A549 treated with RU486 at 1 μM for 4 hours (cell line): ENCODE measurements around the gene IGSF8. TPM values are rescaled to one million over a fixed set of nuclear protein-coding genes. Genes with fewer than 3 reads are reported as not detected.

ENCODE experiments used
- total RNA-seq: library from RNA; stranded (reverse); fragments of 200-300 nt; extraction: Qiagen RNA extraction; gene quantifications from 5 replicates; pipeline ENCODE4 v1.2.3, GENCODE V29; 2022; ENCODE audit warnings: low read depth

IGSF8 gene, protein sequence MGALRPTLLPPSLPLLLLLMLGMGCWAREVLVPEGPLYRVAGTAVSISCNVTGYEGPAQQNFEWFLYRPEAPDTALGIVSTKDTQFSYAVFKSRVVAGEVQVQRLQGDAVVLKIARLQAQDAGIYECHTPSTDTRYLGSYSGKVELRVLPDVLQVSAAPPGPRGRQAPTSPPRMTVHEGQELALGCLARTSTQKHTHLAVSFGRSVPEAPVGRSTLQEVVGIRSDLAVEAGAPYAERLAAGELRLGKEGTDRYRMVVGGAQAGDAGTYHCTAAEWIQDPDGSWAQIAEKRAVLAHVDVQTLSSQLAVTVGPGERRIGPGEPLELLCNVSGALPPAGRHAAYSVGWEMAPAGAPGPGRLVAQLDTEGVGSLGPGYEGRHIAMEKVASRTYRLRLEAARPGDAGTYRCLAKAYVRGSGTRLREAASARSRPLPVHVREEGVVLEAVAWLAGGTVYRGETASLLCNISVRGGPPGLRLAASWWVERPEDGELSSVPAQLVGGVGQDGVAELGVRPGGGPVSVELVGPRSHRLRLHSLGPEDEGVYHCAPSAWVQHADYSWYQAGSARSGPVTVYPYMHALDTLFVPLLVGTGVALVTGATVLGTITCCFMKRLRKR
- 5.6 to 10.4 TPM (median 8.4 TPM) in 5 replicates for total RNA-seq

DNA sequence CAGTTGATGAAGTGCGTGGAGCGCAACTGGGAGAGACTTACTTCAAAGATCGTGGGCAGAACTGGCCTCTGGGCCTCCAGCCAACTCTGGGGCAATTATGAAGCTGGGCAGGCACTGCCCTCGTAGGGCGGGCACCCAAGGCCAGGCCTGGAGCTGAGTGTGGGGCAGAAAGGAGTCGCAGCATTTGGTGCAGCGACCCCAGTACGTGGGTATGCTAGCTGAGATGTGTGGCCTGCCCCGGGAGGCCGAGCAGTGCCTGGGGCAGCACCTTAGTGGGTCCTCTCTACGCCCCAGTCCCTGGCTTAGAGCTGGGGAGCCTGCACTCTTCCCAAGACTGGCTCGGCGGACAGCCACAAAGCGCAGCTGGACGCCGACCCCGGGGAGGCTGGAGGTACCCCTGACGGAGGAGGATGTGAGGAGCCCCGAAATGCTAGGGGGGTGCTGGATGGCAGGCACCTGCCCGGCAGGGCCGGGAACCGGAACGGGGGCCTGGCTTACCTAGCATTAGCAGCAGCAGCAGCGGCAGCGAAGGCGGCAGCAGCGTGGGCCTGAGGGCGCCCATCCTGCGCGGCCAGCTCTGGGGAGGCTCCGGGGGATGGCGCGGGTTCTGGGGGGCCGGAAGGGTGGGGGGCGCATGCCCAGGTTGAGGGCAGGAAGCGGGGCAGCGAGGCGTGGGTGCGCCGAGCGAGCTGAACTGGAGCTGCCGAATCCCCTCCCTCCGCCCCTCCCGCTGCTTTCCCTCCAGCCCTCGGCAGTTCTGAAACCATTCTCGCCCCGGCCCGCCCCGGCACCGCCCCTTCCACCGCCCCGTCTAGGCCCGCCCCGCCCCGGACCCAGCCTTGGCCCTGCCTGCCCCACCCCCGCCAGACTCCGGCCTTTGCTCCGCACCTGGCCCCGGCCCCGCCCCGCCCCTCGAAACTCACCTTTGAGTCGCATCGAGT lies at the start of gene IGSF8:
TSS of gene IGSF8 (minus strand) at position 709 of the 941 bp plus-strand sequence. CDS start at position 562, 147 bp downstream.

DNA sequence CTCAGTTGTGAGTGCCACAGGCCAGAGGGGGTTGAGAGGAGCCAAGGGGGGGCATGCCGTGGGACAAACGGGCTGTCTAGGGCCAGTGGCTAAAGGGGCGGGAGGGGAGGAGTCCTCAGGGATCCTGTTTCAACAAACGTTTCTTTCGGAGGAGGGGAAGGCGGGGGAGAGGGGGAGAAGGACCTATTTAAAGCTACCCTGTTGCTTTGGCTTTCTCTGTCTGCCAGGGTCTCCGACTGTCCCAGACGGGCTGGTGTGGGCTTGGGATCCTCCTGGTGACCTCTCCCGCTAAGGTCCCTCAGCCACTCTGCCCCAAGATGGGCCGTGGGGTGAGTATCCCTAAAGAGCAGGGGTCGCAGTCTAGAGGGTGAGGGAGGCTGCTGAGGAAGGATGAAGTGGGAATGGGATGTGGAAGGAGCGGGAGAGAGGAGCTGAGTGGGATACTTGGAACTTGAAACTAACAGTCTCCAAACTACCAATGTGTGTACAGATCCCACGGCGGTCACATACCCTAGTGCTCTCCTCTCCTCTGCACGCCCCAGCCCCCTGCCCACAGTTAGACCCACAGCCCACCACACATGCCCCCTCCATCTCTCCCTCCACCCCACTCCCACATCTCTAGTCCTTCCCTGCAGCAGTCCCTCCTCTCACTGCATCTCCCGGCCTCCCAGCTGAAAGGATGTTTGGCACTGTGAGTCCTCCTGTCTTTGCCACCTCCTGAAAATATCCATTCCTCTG lies 17.3 kb upstream of the IGSF8 start, which contains the start of gene ATP1A2:
TSS of gene ATP1A2 (plus strand) at position 215 of the 738 bp plus-strand sequence. CDS start at position 318, 103 bp downstream.

DNA sequence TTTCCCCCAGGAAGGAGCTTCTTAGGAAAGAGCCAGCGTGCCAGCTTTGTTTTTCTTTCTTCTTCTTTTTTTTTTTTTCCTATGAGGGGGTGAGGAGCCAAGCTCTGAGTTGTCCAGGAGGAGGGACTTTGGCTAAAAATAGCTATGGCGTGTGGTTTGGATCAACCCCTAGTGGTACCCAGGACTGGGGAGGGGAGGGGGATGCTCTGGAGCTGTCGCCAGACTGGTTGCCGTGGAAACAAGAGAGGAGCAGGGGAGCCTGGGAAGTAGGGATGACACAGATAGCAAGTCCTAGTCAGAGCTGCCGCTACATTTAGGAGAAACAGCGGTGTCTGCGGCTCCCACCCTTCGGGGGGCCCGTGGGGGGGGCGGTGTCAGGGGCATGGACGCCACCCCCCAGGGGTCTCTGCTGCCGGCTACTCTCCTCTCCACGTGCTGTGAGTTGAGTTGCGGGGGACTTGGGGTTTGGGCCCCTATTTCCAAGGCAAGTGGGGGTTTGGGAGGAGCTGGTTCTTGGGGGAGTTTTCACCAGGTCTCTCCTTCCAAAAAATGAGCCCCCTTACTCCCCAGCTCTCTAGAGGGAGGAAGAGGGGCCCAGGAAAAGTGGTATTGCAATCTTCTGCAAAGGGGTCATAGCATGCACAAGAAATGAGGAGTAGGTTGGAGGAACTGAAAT lies 17.0 kb downstream of the IGSF8 start, which contains the start of gene KCNJ9:
TSS of gene KCNJ9 (plus strand) at position 278 of the 676 bp plus-strand sequence. CDS start 2,493 bp downstream, outside the sequence.

DNA sequence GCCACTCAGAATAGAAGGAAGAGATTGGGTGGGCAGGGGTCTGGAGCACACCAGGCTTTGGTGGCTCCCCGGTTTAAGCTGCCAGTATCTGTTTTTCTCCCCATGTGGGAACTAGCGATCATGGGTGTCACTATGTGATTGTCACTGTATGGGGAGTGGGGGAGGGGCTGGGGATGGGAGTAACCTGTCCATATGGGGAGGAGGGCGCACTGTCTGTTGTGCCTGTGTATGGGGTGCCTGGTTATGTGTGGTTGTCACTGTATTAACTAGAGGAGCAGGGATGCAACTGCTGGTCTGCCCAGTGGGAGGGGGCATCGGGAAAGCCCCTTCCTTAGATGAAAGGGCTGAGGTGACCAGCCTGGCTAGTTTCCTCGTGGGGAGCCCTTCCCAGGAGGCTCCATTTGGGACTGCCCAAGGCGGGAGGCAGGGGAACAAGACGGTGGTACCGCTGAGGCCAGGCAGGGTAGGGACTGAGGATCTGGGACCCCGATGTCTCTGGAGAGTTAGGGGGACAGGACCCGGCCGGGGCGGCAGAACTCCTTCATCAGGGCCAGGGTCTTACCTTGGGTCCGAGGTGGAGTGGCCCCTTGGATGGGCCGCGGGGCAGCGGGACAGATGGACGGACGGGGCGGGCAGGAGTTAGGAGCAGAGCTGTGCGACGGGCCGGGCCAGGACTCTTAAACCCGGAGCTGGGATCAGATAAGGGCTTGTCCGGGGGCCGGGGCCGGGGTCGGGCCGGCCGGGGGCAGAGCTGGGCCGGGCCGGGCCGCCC lies 28.8 kb downstream of the IGSF8 start, which contains the start of gene KCNJ10:
TSS of gene KCNJ10 (minus strand) at position 701 of the 772 bp plus-strand sequence. CDS start 27,628 bp downstream, outside the sequence.

Other genes with a start within 250 kb of the IGSF8 start
- gene VSIG8, start 236.0 kb downstream of the IGSF8 start, total RNA-seq = 0.07 TPM in 1 of 5 replicates, not detected in the others
- gene CFAP45, start 198.5 kb downstream of the IGSF8 start, total RNA-seq = 0.49 to 1.1 TPM (median 0.66 TPM) in 5 replicates
- 1,006 to 1,095 TPM (median 1,081 TPM) in 5 replicates for gene TAGLN2, start 173.1 kb downstream of the IGSF8 start, total RNA-seq
- gene IGSF9, start 153.0 kb downstream of the IGSF8 start, total RNA-seq = 0.17 to 0.27 TPM (median 0.22 TPM) in 5 replicates
- 0.27 to 0.61 TPM (median 0.45 TPM) in 4 of 5 replicates, not detected in the other for gene SLAMF9, start 144.4 kb downstream of the IGSF8 start, total RNA-seq
- 2.5 to 5.0 TPM (median 4.6 TPM) in 5 replicates for gene PIGM, start 66.6 kb downstream of the IGSF8 start, total RNA-seq
- not detected in 5 replicates for gene KCNJ10, start 28.5 kb downstream of the IGSF8 start, total RNA-seq
- gene KCNJ9, start 17.1 kb downstream of the IGSF8 start, total RNA-seq = not detected in 5 replicates
- gene ATP1A2, start 17.1 kb upstream of the IGSF8 start, total RNA-seq = 0.03 to 0.04 TPM (median 0.03 TPM) in 3 of 5 replicates, not detected in the others
- not detected in 5 replicates for gene ATP1A4, start 53.0 kb upstream of the IGSF8 start, total RNA-seq
- gene CASQ1, start 92.0 kb upstream of the IGSF8 start, total RNA-seq = not detected in 5 replicates
- 190 to 210 TPM (median 195 TPM) in 5 replicates for gene PEA15, start 106.8 kb upstream of the IGSF8 start, total RNA-seq
- 43.4 to 52.8 TPM (median 51.7 TPM) in 5 replicates for gene DCAF8, start 163.9 kb upstream of the IGSF8 start, total RNA-seq
- 20.5 to 32.1 TPM (median 23.6 TPM) in 5 replicates for gene PEX19, start 186.5 kb upstream of the IGSF8 start, total RNA-seq
- 77.4 to 91.2 TPM (median 83.1 TPM) in 5 replicates for gene COPA, start 244.6 kb upstream of the IGSF8 start, total RNA-seq
- gene NCSTN, start 244.8 kb upstream of the IGSF8 start, total RNA-seq = 40.6 to 47.7 TPM (median 43.9 TPM) in 5 replicates